Fibroblast of pulmonary artery (primary cell): ENCODE data around the gene FAM124B.
"Not testable (repeated sequence)": the region's sequence is repeated elsewhere in the genome, so short reads cannot be mapped to it uniquely, and the experiment has no call there.

Experiments used
- DNase-seq: peaks from one replicate; pipeline ENCODE4 v3.0.0-alpha.2; 2010; ENCODE audit warnings: low read depth
- H3K4me3 ChIP-seq: replicated peaks from 2 replicates; pipeline ENCODE4 v1.5.1; 2011; ENCODE audit warnings: low read depth, mild to moderate bottlenecking, control low read depth, low read length, moderate library complexity
- TF ChIP-seq, protein P1 (sequence below): IDR thresholded peaks from 2 replicates; pipeline ENCODE4 v1.5.1; 2011; ENCODE audit warnings: mild to moderate bottlenecking, control low read depth, low read length, inconsistent platforms; ENCODE audit errors: missing control alignments

FAM124B gene

DNA sequence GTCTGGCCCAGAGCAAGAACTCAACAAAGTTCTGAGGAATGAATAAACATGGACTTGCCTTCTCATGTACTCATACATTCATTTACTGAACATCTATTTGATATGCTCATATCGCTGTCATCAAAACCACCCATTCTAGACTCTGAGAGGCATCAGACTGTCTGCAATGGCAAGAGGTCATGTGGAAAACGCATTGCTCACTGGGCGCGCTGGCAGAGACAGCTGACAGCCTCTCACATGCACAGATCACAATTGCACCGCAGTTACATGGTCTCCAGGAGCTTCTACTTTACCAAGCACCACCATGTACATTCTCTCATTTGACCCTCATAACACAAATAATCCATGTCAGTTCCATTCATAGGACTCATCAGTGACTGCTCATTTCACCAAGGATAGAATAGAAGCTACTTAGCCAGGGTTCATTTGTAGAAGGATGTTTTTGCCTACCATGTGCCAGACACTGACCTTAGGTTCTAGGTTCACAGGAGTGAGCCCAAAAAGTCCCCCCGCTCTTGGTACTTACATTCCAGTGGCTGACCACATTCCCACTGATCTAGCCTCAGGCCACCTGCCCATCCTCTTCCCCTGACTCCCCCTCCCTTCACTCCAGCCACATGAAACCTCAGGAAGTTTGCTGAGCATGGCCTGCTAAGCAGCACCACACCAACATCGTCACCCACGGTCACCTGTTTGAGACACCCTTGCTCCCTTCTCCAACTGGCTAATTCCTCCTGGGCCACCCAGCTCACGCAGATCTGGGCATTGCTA lies 6.1 kb downstream of the FAM124B start:
- no peak for DNase-seq
- no peak overlapping the region for H3K4me3 ChIP-seq
- TF ChIP-seq, protein P1, sequence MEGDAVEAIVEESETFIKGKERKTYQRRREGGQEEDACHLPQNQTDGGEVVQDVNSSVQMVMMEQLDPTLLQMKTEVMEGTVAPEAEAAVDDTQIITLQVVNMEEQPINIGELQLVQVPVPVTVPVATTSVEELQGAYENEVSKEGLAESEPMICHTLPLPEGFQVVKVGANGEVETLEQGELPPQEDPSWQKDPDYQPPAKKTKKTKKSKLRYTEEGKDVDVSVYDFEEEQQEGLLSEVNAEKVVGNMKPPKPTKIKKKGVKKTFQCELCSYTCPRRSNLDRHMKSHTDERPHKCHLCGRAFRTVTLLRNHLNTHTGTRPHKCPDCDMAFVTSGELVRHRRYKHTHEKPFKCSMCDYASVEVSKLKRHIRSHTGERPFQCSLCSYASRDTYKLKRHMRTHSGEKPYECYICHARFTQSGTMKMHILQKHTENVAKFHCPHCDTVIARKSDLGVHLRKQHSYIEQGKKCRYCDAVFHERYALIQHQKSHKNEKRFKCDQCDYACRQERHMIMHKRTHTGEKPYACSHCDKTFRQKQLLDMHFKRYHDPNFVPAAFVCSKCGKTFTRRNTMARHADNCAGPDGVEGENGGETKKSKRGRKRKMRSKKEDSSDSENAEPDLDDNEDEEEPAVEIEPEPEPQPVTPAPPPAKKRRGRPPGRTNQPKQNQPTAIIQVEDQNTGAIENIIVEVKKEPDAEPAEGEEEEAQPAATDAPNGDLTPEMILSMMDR, result no peak

DNA sequence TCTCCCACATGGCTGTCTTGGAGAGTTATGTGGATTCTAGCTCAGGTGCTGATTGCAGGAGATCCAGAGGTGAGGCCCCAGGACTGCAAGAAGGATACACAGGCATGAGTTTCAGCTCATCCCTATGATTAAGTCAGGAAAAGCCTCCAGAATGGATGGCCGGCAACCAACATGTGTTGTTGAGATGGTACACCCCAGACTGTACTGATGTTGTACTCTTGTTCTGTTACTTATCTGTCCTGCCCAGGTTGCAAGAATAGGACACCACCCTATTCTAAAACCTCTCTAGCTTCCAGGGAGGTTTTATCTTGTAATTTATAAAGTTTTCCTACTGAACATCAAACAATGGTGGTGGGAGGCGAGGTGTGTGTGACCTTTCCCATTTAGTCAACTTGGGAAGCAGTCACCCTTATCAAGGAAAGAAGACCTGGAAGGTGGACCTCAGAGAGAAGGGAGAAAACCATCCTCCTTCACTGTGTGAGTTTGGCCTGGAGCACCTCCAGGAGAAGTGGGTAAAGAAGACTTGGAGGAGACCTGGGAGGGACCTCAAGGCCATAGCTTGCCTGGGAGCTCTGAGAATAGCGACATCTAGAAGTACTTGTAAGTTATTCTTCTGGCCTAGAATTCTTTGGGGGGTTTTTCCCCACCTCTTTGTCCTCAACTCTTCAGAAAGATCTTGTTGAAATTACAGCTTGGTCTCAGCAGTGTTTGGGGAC lies 8.6 kb downstream of the FAM124B start:
- TF ChIP-seq, protein P1, result no peak
- no peak for DNase-seq
- H3K4me3 ChIP-seq, result no peak overlapping the region

DNA sequence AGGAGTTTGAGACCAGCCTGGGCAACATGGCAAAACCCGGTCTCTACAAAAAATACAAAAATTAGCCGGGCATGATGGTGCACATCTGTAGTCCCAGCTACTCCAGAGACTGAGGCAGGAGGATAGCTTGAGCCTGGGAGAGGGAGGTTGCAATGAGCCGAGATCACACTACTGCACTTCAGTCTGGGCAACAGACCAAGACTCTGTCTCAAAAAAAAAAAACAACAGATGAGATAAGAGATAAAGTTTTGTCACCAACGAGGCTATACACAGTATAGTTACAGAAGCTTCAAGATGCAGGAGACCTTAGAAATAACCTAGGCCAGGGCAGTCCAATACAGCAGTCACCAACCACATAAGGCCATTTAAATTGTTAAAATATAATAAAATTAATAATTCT lies 9.4 kb downstream of the FAM124B start:
- DNase-seq, result no peak
- H3K4me3 ChIP-seq, result no peak overlapping the region
- TF ChIP-seq, protein P1, result no peak

DNA sequence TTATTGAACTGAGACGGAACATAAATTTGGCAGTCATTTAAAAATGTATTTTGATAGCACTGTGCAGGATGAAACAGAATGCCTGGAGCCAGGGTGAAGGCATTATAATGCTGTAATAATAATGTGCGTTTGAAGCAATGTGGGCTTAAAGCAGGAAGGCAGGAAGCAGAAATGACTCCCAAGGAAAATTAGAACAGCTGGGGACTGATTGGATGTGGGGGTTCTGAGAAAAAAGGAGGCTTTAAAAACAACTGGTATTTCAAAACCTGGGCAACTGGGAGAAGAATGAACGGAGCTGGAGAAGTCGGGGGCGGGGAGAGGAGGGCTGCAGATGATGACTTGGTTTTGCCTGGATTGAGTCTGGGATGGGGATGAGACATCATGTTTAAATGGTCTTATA lies 12.6 kb downstream of the FAM124B start:
- no peak for DNase-seq
- H3K4me3 ChIP-seq, result no peak overlapping the region
- TF ChIP-seq, protein P1, result no peak

DNA sequence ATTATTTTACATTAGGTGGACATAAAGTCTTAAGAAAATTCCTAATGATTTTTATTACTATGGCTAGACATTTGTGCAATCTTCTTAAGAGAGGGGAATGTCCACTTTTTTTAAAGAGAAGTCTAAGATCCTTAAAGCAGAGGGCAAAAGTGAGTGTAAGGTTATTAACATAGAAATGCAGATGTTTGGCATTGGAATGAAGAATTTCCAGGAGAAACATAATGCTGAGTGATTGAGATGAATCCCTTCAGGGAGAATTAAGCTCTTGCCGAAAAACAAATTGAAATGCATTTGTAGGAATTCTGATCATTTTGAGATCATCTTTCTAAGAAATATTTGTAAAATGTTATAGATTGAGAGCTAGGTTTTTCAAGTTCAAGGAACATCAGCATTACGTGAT lies 15.0 kb downstream of the FAM124B start:
- TF ChIP-seq, protein P1, result no peak
- DNase-seq, result no peak
- no peak overlapping the region for H3K4me3 ChIP-seq

DNA sequence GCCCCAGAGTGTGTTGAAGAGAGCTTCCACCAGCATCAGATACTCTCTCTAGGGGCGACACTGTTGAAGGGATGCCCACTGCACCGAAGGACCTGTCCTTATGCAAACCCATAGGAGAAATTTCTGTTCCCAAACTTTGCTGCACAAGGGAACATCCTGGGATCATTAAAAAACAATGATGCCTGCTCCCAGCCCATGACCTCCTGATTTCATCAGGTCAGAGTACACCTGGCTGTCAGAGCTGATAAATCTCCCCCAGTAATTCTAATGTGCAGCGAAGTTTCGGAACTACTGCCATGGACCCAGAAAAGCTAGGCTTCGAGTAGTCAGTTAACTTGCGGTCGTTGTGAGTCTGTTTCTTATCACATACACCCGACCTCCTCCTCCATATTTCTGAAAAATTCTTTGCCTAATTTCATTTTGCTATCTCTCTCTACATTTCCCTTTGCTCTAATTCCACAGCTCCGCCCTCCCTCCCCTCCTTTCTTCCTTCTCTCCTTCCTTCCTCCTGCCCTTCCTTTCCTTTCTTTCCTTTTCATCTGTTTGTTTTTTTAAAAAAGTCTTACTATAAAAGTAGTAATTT lies 18.8 kb downstream of the FAM124B start:
- H3K4me3 ChIP-seq, result no peak overlapping the region
- DNase-seq, result no peak
- TF ChIP-seq, protein P1, result no peak

DNA sequence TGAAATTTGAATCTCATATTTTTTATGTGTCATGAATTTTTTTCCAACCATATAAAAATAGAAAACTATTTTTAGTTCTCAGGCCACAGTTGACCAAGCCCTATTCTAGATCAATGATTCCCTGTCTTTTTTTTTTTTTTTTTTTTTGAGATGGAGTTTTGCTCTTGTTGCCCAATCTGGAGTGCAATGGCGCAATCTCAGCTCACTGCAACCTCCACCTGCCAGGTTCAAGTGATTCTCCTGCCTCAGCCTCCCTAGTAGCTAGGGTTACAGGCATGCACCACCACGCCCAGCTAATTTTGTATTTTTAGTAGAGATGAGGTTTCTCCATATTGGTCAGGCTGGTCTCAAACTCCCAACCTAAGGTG lies 19.6 kb downstream of the FAM124B start:
- DNase-seq, H3K4me3 ChIP-seq: not testable (repeated sequence)
